GM06990 (cell line): ENCODE measurements around the gene SCARB2.

Source experiments
- DNase-seq: peaks from one replicate; pipeline ENCODE4 v3.0.0-alpha.2; 2011; ENCODE audit not compliant: insufficient read length; ENCODE audit errors: extremely low read depth
- H3K27me3 ChIP-seq: replicated peaks from 2 replicates; pipeline ENCODE4 v1.6.0; 2011; ENCODE audit warnings: low read length; ENCODE audit not compliant: control insufficient read depth, insufficient read depth
- H3K36me3 ChIP-seq: 2 replicates; pipeline ENCODE4 v1.5.1; 2011; ENCODE audit warnings: low read length; ENCODE audit not compliant: control insufficient read depth, insufficient read depth
- H3K4me3 ChIP-seq: replicated peaks from 2 replicates; pipeline ENCODE4 v1.5.1; 2011; ENCODE audit warnings: low read depth, mild to moderate bottlenecking, control low read depth, low read length
- CTCF ChIP-seq: IDR thresholded peaks from 2 replicates; pipeline ENCODE4 v1.5.1; 2011; ENCODE audit warnings: low read length, control low read depth, mild to moderate bottlenecking, inconsistent platforms; ENCODE audit not compliant: insufficient read depth, poor library complexity, severe bottlenecking

The SCARB2 gene

GRCh38 chr4:76187152-76187551 is 26.5 kb downstream of the SCARB2 start:
- TF ChIP-seq CTCF, result no peak
- DNase-seq, result no peak
- H3K27me3 ChIP-seq, result no peaks in the 10 kb centered on the region

GRCh38 chr4:76182463-76182862 is 31.2 kb downstream of the SCARB2 start:
- Histone ChIP-seq H3K36me3 (no peaks in the 10 kb centered on the region), H3K27me3 (no peaks in the 10 kb centered on the region), H3K4me3 (no peak overlapping the region)
- DNase-seq, result no peak
- no peak for TF ChIP-seq CTCF

More at GRCh38 chr4:76187152-76187551, 26.5 kb downstream of the SCARB2 start:
- no peaks in the 10 kb centered on the region for H3K36me3 ChIP-seq
- H3K4me3 ChIP-seq, result no peak overlapping the region

- peak; percentile 34 for DNase-seq
- Histone ChIP-seq H3K4me3 (no peak overlapping the region), H3K27me3 (no peaks in the 10 kb centered on the region), H3K36me3 (no peaks in the 10 kb centered on the region)
- TF ChIP-seq CTCF, result peak; percentile 87
Measured at GRCh38 chr4:76179398-76180318, 34.0 kb downstream of the SCARB2 start.

- no peak for TF ChIP-seq CTCF
- no peak for DNase-seq
- Histone ChIP-seq H3K27me3 (no peaks in the 10 kb centered on the region), H3K36me3 (no peaks in the 10 kb centered on the region; the same call in none of the 2 replicates), H3K4me3 (no peak overlapping the region)
Measured at GRCh38 chr4:76178296-76178695, 35.3 kb downstream of the SCARB2 start.

GRCh38 chr4:76177709-76178108 is 35.9 kb downstream of the SCARB2 start:
- Histone ChIP-seq H3K4me3 (no peak overlapping the region), H3K36me3 (peaks cover 3% of the 10 kb centered on the region), H3K27me3 (no peaks in the 10 kb centered on the region)
- no peak for TF ChIP-seq CTCF
- no peak for DNase-seq
